ENCODE results near the gene CCT2.

DNA sequence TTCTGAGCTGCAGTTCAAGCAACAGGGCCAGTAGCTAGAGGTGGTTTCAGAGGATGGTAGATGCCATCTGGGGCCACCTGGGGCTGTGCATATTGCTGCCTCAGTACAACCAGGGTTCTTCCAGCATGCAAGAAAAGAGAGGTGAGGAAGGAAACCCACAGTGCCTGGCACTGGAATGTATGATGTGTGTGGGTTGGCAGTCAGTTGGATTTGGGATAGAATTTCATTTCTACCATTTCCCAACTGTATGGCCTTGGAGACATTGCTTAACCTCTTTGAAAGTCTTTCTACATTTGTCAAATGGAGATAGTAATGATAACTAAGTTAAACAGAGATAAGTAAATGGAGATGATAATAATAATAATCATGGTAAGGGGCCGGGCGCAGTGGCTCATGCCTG, 35.7 kb downstream of the CCT2 start:
- TF ChIP-seq POLR2A (IDR thresholded peaks at IDR 0.05) = no peak
- TF ChIP-seq, protein P1, sequence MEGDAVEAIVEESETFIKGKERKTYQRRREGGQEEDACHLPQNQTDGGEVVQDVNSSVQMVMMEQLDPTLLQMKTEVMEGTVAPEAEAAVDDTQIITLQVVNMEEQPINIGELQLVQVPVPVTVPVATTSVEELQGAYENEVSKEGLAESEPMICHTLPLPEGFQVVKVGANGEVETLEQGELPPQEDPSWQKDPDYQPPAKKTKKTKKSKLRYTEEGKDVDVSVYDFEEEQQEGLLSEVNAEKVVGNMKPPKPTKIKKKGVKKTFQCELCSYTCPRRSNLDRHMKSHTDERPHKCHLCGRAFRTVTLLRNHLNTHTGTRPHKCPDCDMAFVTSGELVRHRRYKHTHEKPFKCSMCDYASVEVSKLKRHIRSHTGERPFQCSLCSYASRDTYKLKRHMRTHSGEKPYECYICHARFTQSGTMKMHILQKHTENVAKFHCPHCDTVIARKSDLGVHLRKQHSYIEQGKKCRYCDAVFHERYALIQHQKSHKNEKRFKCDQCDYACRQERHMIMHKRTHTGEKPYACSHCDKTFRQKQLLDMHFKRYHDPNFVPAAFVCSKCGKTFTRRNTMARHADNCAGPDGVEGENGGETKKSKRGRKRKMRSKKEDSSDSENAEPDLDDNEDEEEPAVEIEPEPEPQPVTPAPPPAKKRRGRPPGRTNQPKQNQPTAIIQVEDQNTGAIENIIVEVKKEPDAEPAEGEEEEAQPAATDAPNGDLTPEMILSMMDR (IDR thresholded peaks at IDR 0.05) = no peak

All from lower leg skin (tissue), 3 donors.